Tibial nerve (tissue), 3 donors: ENCODE data around the gene GPR108.

Experiments used
- CTCF ChIP-seq, 5 experiments: fragments of 200-600 bp in 3 of 5; fragments of 450-650 bp in 2 of 5; sonication (generic) in 3 of 5; IDR thresholded peaks; one replicate each; pipeline ENCODE4 v1.5.1; 2016 to 2019; ENCODE audit warnings: antibody characterized with exemption in 5 of 5, mild to moderate bottlenecking in 3 of 5, moderate library complexity in 2 of 5
- POLR2A ChIP-seq, 2 donors: fragments of 450-650 bp; IDR thresholded peaks; one replicate each; pipeline ENCODE4 v1.6.1; 2017; ENCODE audit warnings: antibody characterized with exemption in 2 of 2, mild to moderate bottlenecking in 2 of 2, moderate library complexity in 2 of 2

GRCh38 chr19:6725513-6726231 lies 11.7 kb downstream of the GPR108 start:
- TF ChIP-seq CTCF (IDR thresholded peaks at IDR 0.05) (no peak), POLR2A (IDR thresholded peaks at IDR 0.05) (no peak)
